Superior temporal gyrus (tissue), 1 donor: ENCODE measurements around the gene FSTL5.
A peak's percentile ranks its signal among the peaks of the same experiment; 100 is the strongest.
"Not testable (repeated sequence)": the region's sequence is repeated elsewhere in the genome, so short reads cannot be mapped to it uniquely, and the experiment has no call there.

Source experiments
- DNase-seq: peaks from one replicate; pipeline ENCODE4 v3.0.0-alpha.2; 2016; ENCODE audit errors: extremely low spot score

Gene FSTL5

DNA sequence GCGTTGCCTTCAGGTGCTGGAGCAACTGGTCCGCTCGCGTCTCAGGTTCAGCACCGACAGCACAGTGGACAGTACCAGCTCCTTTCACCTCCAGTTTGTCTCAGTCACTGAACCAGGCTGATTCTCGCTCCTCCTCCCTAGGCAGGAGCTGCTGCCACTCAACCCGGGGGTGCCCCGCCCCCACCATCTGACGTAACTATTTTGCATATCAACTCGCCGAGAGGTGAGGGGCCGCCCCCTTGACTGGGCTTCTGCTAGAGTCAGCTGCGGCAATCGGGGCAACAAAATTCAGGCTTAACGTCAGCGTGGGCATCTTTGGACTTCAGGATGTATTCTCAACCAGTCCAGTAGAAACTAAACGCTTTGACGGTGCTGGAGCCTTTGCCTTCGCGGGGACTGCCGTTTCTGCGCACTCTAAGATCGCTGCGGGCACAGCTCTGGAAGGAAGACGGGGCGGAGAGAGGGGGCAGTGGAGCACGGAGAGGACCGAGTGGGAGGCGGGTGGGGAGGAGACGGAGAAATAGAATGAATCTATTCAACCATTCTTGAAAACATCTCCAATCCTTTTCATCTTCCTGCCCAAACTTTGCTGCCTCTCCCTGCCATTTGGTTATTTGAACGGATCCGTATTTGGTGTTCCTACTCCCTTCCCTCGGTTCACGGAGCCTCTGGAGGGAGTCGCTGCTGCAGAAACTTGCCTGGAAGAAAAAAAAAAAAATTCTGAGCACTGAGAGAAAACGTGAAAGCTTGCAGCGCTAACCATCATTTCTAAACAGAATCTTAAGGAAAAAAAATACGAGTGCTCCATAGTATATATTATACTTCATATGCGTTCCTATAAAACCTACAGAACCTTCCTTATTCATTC, at the start of gene FSTL5:
TSS of gene FSTL5 (minus strand) at position 109 of the 868 bp plus-strand sequence. CDS start 52,604 bp downstream, outside the sequence.
- DNase-seq: peak; percentile 70

DNA sequence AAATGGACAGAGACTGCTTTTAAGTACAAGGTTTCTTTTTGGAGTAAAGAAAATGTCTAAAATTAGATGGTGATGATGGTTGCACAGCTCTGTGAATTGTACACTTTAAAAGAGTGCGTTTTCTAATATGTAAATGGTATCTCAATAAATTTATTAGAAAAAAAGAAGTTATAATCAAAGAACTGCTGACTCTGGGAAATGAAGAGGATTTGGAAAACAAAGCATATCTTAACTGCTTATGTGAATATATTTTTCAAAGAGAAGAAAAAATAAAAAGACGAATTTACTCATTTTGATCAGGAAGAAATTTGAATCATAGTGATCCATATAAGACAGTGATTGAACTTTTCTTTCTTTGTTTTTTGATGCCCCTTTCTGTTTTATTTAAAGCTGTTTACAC, 45.9 kb upstream of the FSTL5 start:
- no peak for DNase-seq

DNA sequence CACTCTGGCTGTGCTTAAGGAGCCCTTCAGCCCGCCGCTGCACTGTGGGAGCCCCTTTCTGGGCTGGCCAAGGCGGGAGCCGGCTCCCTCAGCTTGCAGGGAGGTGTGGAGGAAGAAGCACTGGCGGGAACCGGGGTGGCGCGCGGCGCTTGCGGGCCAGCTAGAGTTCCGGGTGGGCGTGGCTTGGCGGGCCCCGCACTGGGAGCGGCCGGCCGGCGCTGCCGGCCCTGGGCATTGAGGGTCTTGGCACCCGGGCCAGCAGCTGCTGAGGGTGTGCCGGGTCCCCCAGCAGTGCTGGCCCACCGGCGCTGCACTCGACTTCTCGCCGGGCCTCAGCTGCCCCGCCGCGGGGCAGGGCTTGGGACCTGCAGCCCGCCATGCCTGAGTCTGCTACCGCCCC, 39.7 kb upstream of the FSTL5 start:
- DNase-seq: not testable (repeated sequence)

DNA sequence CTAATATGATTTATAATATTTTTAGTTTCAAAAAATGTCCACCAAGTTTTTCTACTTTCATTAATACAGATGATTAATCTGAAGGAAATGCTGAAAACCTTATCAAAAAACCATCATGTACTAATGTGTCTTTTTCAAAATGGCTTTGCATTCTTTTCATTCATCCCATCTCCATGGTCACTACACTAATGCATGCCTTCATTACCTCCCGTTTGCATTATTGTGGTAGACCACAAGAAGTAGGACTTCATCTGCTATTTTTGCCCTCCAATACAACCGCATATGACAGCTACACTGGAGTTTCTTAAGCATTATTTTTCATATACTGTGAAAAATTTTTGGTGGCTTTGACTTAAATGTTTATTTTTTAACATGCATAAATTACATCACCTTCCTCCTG, 37.9 kb upstream of the FSTL5 start:
- no peak for DNase-seq

DNA sequence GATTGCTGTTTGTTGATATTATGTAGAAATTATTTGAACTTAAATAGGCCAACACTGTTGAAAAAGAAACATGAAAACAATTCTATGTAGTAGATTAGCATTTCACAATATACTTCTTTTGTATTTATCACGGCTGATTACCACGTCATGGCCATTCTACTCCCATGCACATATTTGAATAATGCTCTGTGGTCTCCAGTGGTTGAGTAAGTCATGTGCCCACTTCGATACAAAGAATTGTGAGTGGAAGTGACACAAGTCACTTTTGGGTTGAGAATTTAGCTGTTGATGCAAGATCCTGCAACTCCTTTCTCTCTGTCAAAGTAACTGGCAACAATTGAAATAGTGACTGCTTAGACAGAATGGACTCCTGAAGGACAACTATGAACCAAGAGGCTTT, 6.7 kb upstream of the FSTL5 start:
- no peak for DNase-seq

DNA sequence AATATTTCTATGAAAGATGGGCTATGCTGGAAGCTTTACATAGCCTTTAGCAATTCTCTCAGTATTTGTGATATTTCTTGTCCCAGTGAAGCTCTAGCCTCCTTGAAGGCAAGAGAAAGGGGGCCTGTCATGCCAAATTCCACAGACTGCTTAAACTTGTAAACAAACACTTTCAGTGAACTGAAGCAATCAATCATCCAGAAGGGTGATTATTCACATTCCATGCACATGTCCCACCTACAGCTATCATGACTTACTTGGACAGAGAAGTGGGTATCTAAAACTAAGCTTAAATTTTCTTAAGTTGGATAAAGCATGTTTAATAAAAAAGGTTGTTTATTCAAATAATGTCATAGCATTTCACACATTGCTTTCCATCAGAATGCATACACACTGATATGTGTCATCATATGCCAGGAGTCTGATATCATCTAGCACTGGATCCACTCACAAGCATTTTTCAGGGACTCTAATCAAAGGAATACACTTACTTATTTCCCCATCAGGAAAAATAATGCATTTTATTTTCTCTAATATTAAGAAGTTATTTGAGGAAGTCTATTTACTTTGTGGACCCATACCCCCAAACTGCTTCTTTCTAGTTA, 1.2 kb upstream of the FSTL5 start:
- DNase-seq: no peak

DNA sequence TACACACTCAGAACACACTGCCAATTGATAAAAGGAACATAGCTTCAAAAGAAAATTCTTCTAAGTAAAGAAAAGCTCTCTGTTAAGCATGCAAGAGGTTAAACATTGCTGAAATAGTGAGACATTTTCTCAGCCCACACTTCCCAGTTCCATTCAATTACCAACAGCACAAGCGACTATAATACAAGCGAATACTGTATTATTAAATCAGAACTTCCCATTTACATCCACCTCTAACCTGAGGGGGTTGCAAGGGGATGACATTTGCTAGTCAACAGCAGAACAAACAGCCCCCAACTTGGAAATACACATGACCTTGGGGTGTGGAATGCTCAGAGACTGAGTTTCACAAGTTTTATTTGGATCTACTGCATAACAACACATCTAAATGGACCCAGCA, 1.1 kb downstream of the FSTL5 start:
- DNase-seq: no peak

DNA sequence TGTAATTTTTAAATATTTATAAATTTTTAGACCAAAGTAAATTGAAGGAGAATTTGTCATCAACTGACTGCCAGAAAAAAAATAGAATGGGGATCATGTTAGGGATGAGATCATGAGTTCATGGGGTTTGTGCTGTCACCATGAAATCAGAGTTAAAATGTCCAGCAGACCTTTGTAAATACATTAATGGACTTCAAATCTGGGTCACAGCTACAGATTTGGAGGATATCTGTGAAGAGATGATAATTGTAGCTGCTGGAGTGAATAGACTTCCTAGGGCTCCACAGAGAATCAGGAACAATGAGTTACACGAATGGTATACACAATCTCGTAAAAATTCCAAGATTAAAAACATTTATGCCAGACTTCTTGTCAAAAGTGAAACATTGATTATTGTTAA, 6.6 kb downstream of the FSTL5 start:
- DNase-seq: no peak

DNA sequence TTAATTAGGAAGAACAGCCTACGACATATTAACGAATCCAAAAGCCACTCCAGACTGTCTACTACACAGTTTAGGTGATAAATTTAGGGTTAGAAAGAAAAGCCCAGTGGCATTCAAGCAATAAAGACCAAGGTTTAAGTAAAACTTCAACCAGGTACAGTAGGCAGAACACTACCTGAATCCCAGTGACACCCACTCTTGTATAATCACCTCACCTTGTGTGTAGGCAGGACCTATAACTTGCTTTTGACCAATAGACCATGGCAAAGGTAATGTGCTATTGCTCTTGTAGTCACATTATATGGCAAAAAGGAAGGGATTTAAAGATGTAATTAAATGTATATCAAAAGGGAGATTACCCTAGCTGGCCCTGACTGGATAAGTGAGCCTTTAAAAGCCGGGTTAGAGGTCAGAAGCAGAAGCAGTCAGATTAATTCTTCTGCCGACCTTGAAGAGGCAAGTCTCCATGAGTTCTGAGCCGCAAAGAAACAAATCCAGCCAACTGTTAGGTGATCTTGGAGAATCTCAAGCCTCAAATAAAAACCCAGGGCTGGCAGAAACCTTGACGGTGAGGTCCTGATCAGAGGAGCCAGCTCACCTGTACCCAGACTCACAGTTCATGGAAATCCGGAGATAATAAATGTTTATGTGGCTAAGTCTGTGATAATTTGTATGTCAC, 8.8 kb downstream of the FSTL5 start:
- no peak for DNase-seq

DNA sequence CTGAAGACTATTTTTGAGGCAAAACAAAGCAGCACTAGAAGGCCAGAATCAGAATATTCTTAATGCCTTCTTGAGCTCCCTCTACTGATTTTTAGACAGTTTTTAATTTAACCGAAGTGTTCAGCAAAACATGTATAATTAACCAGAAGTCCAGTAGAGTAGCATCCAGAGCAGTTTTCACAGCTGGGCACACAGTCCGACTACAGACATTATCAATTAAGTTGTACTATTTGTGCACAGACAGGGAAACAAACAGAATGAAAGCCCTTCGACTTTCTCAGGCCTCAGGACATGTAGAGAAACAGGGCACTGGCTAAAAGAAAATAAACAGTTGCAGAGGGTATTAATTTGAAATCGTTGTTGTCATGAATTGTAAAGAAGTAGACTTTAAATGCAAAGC, 11.9 kb downstream of the FSTL5 start:
- DNase-seq: no peak

DNA sequence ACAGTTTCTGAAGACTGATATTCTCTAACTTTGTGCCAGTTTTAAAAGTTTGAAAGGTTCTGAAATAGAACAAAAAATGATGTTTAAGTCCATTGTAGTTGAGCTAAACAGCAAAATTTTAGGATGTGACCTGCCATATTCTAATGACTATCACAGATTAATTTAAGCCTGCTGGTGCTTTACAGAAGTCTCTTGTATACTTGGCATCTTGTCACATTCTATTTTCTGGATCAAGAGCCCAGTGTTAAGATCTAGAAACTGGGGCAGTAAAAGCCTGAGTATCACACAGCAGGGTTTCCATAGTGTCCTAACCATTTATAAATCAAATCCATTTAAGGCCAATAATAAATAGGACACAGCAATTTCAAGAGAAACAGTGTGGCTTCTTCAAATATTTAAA, 12.4 kb downstream of the FSTL5 start:
- no peak for DNase-seq

DNA sequence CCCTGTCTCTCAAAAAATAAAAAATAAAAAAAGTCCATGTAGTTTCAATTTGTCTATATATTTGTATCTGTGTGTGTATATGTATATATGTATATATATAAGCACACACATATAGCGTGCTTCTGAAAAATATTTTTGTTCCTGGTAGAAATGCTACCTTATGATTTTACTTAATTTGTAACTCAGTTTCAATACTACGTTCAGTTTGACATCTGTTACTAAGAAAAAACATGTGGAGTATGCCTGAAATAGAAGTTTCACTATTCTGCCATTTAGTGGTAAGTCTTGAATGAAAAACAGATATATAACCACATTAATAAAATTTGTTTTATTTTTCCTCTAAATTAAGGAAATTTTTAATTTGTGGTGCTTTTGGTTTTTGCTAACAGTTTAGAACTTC, 14.2 kb downstream of the FSTL5 start:
- no peak for DNase-seq

DNA sequence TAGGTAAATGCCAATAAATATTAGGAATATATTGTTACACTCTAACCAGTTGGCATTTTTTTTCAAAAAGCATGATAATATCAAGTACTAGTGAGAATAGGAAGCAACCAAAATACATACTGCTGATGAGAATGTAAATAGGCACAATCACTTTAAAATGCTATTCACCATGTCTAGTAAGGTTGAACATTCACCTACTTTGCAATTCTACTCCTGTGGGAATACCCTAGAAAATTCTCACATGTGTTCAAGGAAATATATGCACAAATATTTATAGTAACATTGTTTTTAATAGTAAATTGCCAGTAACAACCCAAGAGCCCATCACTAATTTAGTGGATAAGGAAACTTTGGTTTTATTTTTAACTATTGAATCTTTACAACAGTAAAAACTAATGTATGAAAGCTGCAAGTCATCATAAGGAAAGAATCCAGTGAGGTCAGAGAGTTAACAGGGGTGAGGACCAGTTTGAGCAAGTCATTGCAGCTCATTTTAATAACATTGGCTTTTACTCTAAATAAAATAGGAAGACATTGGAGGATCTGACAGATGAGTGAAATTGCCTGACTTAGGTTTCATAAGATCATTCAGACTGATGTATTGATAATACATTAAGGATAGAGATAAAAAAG, 23.6 kb downstream of the FSTL5 start:
- DNase-seq: no peak

DNA sequence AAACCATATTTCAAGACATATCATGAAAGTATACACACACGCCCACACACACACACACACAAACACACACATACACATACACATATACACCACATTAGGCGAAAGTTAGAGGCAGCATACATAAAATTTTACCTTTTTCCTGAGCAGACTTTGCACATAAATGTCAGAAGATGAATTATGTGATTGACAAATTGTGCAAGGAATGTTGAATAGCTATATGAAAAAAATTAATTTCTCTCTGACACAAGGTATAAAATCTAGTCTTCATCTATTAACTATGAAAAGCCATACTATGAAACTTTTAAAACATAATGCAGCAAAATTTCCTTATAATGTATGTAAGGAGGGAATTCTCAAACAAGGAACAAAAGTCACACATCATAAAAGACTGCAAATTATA, 24.4 kb downstream of the FSTL5 start:
- DNase-seq: no peak

DNA sequence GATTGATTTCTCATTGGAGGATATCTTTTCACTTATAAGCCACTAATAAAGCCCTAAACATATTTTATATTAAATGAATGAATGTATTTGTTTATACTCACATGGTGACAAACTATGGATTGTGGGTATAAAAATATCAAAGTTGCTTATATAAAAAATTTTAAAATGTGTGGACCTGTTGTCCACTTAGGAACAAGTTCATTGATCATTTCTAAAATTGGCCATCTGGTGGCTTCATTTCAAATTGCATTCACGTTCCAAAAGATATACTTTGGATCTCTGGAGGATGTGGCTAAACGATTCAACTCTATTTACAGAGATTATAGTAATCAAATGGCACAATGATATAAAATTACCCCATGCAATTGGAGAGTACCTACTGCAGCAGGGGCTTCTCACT, 32.5 kb downstream of the FSTL5 start:
- DNase-seq: no peak

DNA sequence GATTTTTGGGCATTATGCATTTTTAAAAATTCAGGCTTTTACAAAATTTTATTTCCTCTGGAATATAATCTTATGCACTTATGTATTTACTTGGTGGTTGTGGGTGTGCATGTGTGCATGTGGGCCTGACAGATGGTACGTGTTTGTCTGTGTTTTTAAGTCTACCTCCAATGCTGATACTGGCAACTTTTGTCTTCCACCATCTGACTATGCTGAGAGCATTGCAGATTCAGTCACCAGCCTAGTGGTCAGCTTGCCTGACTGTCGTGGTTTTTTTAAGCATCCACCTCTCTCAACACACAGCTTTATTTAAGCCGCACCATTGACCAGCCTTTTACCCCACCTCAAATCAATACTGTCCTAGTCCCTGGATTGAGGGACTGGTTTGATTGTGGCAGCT, 37.1 kb downstream of the FSTL5 start:
- DNase-seq: no peak

DNA sequence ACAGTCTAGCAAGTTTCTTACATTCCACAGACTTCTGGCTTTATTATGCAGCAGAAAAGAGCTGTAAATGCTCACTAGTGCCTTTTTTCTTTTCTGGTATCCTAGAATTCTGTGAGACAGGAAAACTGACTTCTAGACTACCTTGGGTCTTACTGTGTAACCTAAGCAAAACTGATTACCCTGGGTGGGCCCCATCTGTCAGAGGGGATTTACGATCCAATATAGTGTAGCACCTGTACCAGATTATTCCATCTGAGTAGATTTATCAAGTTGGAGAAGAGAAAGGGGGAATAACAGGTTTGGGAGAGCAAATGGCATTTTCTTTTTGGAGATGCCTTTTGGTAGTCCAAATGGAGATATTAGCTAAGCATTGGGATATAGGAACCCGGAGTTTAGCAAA, 46.7 kb downstream of the FSTL5 start:
- no peak for DNase-seq

DNA sequence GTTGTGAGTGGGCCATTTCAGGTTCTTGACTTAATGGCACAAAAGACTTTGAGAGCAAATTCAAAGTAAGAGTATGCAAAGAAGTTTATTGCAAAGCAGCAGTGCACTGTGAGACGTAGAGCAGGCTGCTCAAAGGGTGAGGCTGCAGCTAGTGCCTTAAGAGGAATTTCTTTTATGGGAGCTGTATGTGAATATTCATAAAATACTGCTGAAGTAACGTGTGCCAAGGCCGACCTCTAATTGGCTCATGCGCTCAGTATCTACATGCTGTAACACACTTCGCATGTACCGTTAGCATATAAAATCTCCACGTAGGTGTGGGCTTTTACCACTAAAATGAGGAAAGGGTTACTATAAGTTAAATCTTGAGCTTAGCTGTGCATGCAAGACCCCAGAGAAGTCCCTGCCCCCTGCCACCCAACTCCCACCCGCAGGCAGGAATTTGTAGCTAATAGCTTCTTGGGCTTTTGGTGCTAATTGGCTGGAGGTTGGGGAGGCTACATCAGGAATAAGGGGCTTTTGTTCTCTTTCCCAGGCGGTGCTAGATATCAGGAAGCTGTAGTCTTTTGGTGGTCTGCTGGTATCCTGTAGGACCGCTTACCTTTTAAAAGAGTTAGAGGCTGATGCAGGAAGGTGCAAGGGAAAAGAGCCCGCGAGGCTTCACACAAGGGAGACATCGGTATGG, 47.6 kb downstream of the FSTL5 start:
- DNase-seq: no peak

DNA sequence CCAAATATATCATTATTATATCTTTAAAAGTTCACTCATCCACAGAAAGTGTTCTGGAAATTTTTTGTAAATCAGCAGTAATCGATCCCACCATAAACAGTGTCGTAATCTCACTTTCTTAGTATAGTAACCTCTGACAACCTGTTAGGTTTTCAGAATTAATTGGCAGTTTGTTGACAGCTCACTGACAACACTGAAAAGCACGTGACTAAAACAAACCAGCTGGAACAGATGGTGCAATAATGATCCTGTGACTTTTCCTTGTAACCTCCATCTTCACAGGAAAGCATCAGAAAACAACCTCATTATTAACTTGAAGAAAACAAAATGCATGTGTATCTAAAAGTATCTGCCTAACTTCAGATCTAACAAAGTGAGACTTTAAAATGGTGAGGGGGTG, 48.5 kb downstream of the FSTL5 start:
- DNase-seq: no peak

DNA sequence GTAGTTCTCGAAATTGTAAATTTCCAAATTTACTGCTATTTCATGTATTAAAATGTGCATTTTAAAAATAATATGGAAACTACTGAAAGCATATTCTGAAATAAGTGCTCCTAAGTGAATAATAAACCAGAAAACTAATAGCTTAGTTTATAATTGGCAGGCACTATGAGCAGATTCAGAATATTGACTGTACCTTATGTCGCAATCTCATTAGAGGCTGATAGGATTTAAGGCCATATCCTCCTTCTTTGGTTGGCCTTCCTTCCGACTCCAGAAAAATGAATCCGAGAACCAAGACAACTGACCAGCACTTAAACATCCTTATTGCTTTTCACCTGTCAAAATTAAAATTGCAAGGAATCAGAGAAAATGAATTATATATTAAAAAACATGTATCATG, 52.7 kb downstream of the FSTL5 start:
- no peak for DNase-seq

DNA sequence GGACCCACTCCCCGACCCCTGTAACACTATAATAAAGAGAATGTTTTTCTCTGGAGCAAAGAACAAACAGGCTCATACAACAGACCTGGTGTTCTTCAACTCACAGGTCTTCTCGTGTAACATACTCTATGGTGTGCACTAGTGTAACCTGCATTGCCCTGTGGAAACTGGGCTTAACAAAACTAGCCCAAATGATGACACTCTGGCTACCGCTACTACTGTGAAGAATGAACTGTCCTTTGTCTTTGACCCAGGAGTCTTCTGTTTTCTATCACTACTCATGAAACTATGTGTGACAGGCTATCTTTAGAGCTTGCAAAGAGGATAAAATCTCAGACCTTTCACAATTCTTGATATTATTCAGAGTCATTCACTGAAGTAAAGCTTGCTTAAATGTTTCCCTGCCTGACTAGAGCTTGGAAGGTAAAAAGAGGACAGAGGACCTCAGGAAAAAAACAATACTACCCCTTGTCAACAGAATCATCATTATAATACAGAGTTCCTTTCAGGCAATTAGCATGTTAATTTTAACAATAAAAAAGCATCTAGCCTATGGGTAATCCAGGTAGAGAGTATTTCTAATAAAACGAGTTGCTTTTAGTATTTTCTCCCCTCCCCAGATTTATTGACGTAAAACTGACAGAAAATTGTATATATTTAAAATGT, 59.2 kb downstream of the FSTL5 start:
- DNase-seq: no peak
